HG03066 (cell line): ENCODE results near the gene CC2D2A.

Experiments used
- ATAC-seq: cut with Tn5 transposase; IDR thresholded peaks from one replicate; pipeline ENCODE4 v1.9.1; 2021; ENCODE audit warnings: low read depth; ENCODE audit not compliant: unreplicated experiment

CC2D2A gene

GRCh38 chr4:15459706-15460105 is 10.0 kb upstream of the CC2D2A start:
- ATAC-seq = no peak

GRCh38 chr4:15466596-15466995 is 3.1 kb upstream of the CC2D2A start:
- ATAC-seq = no peak

- ATAC-seq = no peak
Observed at GRCh38 chr4:15470128-15470475, 420 bp downstream of the CC2D2A start.

GRCh38 chr4:15476396-15476795 is 6.7 kb downstream of the CC2D2A start:
- ATAC-seq = no peak

GRCh38 chr4:15478724-15479088 is 9.0 kb downstream of the CC2D2A start:
- no peak for ATAC-seq

DNA sequence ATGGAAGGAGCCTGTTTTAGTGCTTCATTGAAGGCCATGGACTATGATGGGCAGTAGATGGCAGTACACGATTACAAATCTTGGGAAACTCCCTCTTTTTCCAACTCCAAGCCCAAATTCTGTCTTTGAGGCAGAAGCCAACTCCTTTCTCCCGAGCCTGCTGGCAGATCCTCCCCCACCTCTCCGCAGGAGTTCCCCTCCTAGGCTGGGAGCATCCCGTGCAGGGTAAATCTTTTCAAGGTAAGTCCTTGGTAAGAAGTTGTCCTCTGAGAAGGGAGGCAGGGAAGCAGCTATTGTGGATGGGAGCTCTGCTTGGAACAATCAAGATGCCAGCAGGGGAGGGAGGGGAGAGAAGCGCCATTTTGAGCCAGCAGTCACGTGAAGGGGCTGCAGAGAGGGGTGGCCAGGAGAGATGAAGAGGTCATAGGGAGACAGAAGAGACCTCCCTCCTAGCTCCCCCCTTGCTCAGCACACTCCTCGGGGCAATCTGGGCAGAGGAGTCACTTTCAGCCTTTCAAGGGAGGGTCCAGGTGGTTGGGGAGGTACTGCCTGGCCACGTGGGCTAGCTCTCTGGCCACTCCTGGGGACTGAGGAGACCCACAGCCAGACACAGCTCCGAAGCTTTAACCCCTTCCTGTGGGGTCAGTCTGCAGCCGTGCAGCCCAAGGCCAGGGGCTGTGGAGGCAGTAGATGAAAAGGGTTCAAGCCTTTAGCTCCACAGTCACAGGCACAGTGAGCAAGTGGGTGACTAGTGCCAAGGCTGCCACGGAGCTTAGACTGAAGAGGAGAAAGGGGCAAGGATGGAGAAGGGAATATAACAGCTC is 9.6 kb downstream of the CC2D2A start:
- no peak for ATAC-seq

GRCh38 chr4:15479913-15480185 is 10.2 kb downstream of the CC2D2A start:
- no peak for ATAC-seq

DNA sequence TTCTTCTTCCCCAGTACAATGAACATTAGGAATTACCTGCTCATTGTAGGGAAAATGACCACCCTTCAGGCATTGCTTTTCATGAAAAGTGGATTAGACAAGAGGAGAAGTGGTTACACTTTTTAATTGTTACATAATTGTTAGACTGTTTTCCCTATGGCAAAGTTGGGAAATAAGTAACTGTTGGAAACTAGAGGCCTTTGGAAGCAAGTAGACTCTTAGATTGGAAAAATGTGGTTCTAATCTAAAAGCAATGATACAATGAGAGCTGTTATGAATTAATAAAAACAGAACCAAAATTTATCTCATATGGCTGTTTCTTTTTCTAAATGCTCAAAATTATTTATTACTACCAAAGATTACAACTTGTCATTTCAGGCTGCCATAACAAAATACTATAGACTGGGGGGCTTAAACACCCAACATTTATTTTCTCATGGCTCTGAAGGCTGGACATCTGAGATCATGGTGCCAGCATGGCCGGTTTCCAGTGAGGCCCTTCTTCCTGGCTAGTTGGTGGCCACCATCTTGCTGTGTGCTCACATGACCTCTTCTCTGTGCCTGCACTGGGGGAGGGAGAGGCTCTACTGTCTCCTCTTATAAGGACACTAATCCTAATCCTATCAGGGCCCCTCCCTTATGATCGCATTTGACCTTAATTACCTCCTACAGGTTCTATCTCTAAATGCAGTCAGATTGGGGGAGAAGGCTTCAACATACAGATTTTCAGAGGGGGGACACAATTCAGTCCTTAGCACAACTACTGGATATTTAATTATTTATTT is 12.5 kb downstream of the CC2D2A start:
- no peak for ATAC-seq

- ATAC-seq = no peak
Observed at GRCh38 chr4:15482842-15483241, 13.2 kb downstream of the CC2D2A start.

GRCh38 chr4:15488136-15488535 is 18.5 kb downstream of the CC2D2A start:
- no peak for ATAC-seq

GRCh38 chr4:15488658-15489470 is 19.2 kb downstream of the CC2D2A start:
- no peak for ATAC-seq

GRCh38 chr4:15489551-15489950 is 19.9 kb downstream of the CC2D2A start:
- ATAC-seq = no peak

GRCh38 chr4:15493411-15493810 is 23.7 kb downstream of the CC2D2A start:
- ATAC-seq = no peak

DNA sequence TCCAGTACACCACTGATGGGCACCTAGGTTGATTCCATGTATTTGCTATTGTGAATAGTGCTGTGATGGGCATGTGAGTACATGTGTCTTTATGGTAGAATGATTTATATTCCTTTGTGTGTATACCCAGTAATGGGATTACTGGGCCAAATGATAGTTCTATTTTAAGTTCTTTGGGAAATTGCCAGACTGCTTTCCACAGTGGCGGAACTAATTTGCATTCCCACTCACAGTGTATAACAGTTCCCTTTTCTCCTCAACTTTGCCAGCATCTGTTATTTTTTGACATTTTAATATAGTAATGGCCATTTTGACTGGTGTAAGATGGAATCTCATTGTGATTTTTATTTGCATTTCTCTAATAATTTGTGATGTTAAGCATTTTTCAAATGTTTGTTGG is 25.9 kb downstream of the CC2D2A start:
- ATAC-seq = no peak

- ATAC-seq = no peak
Observed at GRCh38 chr4:15498356-15498755, 28.7 kb downstream of the CC2D2A start.

DNA sequence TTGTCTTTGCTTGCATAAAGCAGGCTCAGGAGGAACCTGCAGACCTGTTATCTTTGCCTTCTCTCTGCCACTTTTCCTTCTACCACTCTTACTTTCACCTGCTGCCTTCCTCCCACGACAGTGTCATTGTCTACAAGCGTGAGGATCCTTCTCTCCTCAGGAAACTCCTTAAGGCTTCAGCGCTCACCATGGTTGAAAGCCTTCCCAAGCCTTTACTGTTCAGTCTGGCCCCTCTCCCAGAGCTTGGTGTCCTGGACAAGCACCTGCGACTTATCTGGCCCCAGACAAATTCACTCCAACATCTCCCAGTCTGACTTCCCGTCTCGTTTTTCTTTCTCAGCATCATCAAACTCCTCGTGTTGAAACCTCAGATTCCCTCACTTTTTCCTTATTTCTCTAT is 31.0 kb downstream of the CC2D2A start:
- no peak for ATAC-seq

GRCh38 chr4:15501941-15502340 is 32.3 kb downstream of the CC2D2A start:
- ATAC-seq = no peak

- ATAC-seq = no peak
Observed at GRCh38 chr4:15502384-15502783, 32.7 kb downstream of the CC2D2A start.

- no peak for ATAC-seq
Observed at GRCh38 chr4:15504041-15504440, 34.4 kb downstream of the CC2D2A start.

- ATAC-seq = no peak
Observed at GRCh38 chr4:15506464-15506863, 36.8 kb downstream of the CC2D2A start.

GRCh38 chr4:15507679-15508078 is 38.0 kb downstream of the CC2D2A start:
- no peak for ATAC-seq
